ENCODE results near the gene CACNA1C.

- no peak for TF ChIP-seq EZH2phosphoT487 (IDR thresholded peaks at IDR 0.05; ENCODE audit: borderline replicate concordance, low read depth, low read length)
- TF ChIP-seq, protein P1, sequence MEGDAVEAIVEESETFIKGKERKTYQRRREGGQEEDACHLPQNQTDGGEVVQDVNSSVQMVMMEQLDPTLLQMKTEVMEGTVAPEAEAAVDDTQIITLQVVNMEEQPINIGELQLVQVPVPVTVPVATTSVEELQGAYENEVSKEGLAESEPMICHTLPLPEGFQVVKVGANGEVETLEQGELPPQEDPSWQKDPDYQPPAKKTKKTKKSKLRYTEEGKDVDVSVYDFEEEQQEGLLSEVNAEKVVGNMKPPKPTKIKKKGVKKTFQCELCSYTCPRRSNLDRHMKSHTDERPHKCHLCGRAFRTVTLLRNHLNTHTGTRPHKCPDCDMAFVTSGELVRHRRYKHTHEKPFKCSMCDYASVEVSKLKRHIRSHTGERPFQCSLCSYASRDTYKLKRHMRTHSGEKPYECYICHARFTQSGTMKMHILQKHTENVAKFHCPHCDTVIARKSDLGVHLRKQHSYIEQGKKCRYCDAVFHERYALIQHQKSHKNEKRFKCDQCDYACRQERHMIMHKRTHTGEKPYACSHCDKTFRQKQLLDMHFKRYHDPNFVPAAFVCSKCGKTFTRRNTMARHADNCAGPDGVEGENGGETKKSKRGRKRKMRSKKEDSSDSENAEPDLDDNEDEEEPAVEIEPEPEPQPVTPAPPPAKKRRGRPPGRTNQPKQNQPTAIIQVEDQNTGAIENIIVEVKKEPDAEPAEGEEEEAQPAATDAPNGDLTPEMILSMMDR (conservative IDR thresholded peaks at IDR 0.05; ENCODE audit: low read length), result no peak
These were observed 40.1 kb downstream of the CACNA1C start for GRCh38 chr12:2092890-2093289.
